Esophagus squamous epithelium (tissue), 4 donors: ENCODE measurements around the gene PDCD1LG2.

Source experiments
- CTCF ChIP-seq, 6 experiments: fragments of 450-650 bp in 4 of 6; fragments of 200-600 bp in 2 of 6; sonication (generic) in 2 of 6; IDR thresholded peaks; one replicate each; pipeline ENCODE4 v1.5.1; 2016 to 2019; ENCODE audit warnings: antibody characterized with exemption in 6 of 6, mild to moderate bottlenecking in 4 of 6, moderate library complexity in 4 of 6
- POLR2A ChIP-seq, 4 donors: fragments of 450-650 bp; IDR thresholded peaks; one replicate each; pipeline ENCODE4 v1.6.1; 2017; ENCODE audit warnings: antibody characterized with exemption in 4 of 4, mild to moderate bottlenecking in 4 of 4, moderate library complexity in 3 of 4

- no peak for TF ChIP-seq CTCF (IDR thresholded peaks at IDR 0.05)
- no peak for TF ChIP-seq POLR2A (IDR thresholded peaks at IDR 0.05)
Measured at GRCh38 chr9:5468850-5469249, 41.5 kb upstream of the PDCD1LG2 start.
